Colonic mucosa (tissue), 4 donors: ENCODE measurements around the gene WNT1. TPM values are rescaled to one million over a fixed set of nuclear protein-coding genes. Genes with fewer than 3 reads are reported as not detected.

Experiments
- DNase-seq: peaks from one replicate; pipeline ENCODE4 v3.0.0-alpha.2; 2020
- H3K27ac ChIP-seq: fragments of 200-600 bp; one replicate; pipeline ENCODE4 v1.8.0; 2021
- H3K27me3 ChIP-seq: fragments of 200-600 bp; one replicate; pipeline ENCODE4 v1.8.0; 2021
- H3K36me3 ChIP-seq: fragments of 200-600 bp; one replicate; pipeline ENCODE4 v1.8.0; 2021
- H3K4me1 ChIP-seq: fragments of 200-600 bp; one replicate; pipeline ENCODE4 v1.8.0; 2021; ENCODE audit warnings: mild to moderate bottlenecking
- H3K4me3 ChIP-seq: fragments of 200-600 bp; one replicate; pipeline ENCODE4 v1.8.0; 2021
- H3K9ac ChIP-seq, 2 donors: one replicate each; pipeline ENCODE4 v1.7.0; 2013; ENCODE audit warnings: control low read depth in 2 of 2, low read depth in 2 of 2, low read length in 2 of 2
- H3K9me3 ChIP-seq: fragments of 200-600 bp; one replicate; pipeline ENCODE4 v1.8.0; 2021
- CTCF ChIP-seq: fragments of 200-600 bp; IDR thresholded peaks from one replicate; pipeline ENCODE4 v1.8.0; 2022; ENCODE audit warnings: antibody characterized with exemption, mild to moderate bottlenecking
- intact Hi-C: fragments of 100-400 bp; cut with DNase I; formaldehyde crosslinking; loops from one replicate; pipeline ENCODE4 v1.14.1; 2022
- total RNA-seq, 2 donors: library from RNA; stranded (reverse); fragmentation: NEBNext Ultra II Directional in 1 of 2; extraction: Animal tissue kit (Norgen Biotek cat#: 25700) in 1 of 2; gene quantifications; one replicate each; pipeline ENCODE4 v1.2.1, GENCODE V29; 2021
- donor health status: healthy.
- donor health status: DM: no; HTN: no; CAD: no.
- donor health status: DM: no; HTN: no; CAD: no.

WNT1 gene
- not detected for total RNA-seq

GRCh38 chr12:48978291-48978740 lies at the start of gene WNT1:
Gene WNT1 (plus strand): TSS chr12:48978322. CDS start chr12:48978651, 329 bp downstream.
- H3K36me3 ChIP-seq = no peaks in the 10 kb centered on the region
- H3K4me3 ChIP-seq = peak within 1 kb of the TSS; percentile 27
- peaks cover 71% of the 10 kb centered on the region for H3K27me3 ChIP-seq
- peak; percentile 39 for TF ChIP-seq CTCF
- peak within 1 kb of the TSS; percentile 16 to 28 for H3K9ac ChIP-seq
- DNase-seq = no peak
- H3K9me3 ChIP-seq = no peaks in the 10 kb centered on the region
- H3K4me1 ChIP-seq = peaks cover 36% of the 10 kb centered on the region
- intact Hi-C loops = loop anchor here (5.0 kb wide), 1 partner anchor 41 kb away; no protein-coding TSS in a partner anchor
- no peak within 1 kb of the TSS for H3K27ac ChIP-seq

GRCh38 chr12:48929551-48929950 lies 48.6 kb upstream of the WNT1 start:
- no peak for DNase-seq
- H3K36me3 ChIP-seq = no peaks in the 10 kb centered on the region
- H3K4me1 ChIP-seq = no peaks in the 10 kb centered on the region
- no peak overlapping the region for H3K9ac ChIP-seq
- no peak for TF ChIP-seq CTCF
- intact Hi-C loops = no loop called here
- H3K27me3 ChIP-seq = no peaks in the 10 kb centered on the region
- H3K4me3 ChIP-seq = no peak overlapping the region
- H3K9me3 ChIP-seq = no peaks in the 10 kb centered on the region
- H3K27ac ChIP-seq = no peak overlapping the region

- Histone ChIP-seq H3K27me3 (no peaks in the 10 kb centered on the region), H3K27ac (no peak overlapping the region), H3K9me3 (no peaks in the 10 kb centered on the region), H3K4me3 (no peak overlapping the region), H3K4me1 (no peaks in the 10 kb centered on the region), H3K9ac (no peak overlapping the region), H3K36me3 (peaks cover 2% of the 10 kb centered on the region)
- intact Hi-C loops = no loop called here
- no peak for DNase-seq
- no peak for TF ChIP-seq CTCF
Measured at GRCh38 chr12:48930475-48930874, 47.6 kb upstream of the WNT1 start.

GRCh38 chr12:48932878-48933277 lies 45.2 kb upstream of the WNT1 start:
- H3K9ac ChIP-seq = no peak overlapping the region
- intact Hi-C loops = no loop called here
- H3K27me3 ChIP-seq = no peaks in the 10 kb centered on the region
- no peaks in the 10 kb centered on the region for H3K4me1 ChIP-seq
- H3K4me3 ChIP-seq = no peak overlapping the region
- no peaks in the 10 kb centered on the region for H3K9me3 ChIP-seq
- no peak for DNase-seq
- H3K36me3 ChIP-seq = peaks cover 10% of the 10 kb centered on the region
- no peak for TF ChIP-seq CTCF
- H3K27ac ChIP-seq = no peak overlapping the region

GRCh38 chr12:48933664-48934311 lies 44.3 kb upstream of the WNT1 start:
- intact Hi-C loops = no loop called here
- H3K27me3 ChIP-seq = no peaks in the 10 kb centered on the region
- no peak for TF ChIP-seq CTCF
- H3K4me3 ChIP-seq = no peak overlapping the region
- peaks cover 12% of the 10 kb centered on the region for H3K36me3 ChIP-seq
- H3K27ac ChIP-seq = no peak overlapping the region
- no peak for DNase-seq
- no peaks in the 10 kb centered on the region for H3K4me1 ChIP-seq
- H3K9ac ChIP-seq = no peak overlapping the region
- H3K9me3 ChIP-seq = no peaks in the 10 kb centered on the region
